22Rv1 (cell line): ENCODE results near the gene SPC25.

ENCODE experiments used
- ZFX ChIP-seq: fragments of 450-650 bp; IDR thresholded peaks from 2 replicates; pipeline ENCODE4 v1.6.1; 2017; ENCODE audit warnings: antibody characterized with exemption, borderline replicate concordance
- TF ChIP-seq, protein P1 (sequence below): fragments of 450-650 bp; IDR thresholded peaks from 2 replicates; pipeline ENCODE4 v1.5.1; 2017; ENCODE audit warnings: mild to moderate bottlenecking

DNA sequence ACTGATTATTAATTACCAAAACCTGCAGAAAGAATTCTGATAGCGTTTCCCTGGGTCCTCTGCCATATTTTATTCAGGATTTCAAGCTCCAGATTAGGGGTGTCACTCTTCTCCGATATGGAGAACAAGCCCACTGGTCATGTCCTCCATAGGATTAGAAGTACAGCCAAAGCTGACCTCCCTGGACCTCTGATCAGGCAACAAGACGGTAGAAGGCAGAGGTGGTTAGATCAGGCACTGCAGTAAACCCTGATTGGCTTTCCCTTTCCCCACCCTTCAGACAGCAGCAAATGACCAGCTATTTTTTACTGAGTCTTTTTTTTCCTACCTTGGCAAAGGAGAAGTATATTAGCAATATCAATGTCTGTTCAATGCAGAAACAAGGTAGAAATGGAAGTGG lies 37.7 kb downstream of the SPC25 start:
- TF ChIP-seq, protein P1, sequence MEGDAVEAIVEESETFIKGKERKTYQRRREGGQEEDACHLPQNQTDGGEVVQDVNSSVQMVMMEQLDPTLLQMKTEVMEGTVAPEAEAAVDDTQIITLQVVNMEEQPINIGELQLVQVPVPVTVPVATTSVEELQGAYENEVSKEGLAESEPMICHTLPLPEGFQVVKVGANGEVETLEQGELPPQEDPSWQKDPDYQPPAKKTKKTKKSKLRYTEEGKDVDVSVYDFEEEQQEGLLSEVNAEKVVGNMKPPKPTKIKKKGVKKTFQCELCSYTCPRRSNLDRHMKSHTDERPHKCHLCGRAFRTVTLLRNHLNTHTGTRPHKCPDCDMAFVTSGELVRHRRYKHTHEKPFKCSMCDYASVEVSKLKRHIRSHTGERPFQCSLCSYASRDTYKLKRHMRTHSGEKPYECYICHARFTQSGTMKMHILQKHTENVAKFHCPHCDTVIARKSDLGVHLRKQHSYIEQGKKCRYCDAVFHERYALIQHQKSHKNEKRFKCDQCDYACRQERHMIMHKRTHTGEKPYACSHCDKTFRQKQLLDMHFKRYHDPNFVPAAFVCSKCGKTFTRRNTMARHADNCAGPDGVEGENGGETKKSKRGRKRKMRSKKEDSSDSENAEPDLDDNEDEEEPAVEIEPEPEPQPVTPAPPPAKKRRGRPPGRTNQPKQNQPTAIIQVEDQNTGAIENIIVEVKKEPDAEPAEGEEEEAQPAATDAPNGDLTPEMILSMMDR, result no peak
- no peak for TF ChIP-seq ZFX
